ENCODE results near the gene PRPF38B. TPM values are rescaled to one million over a fixed set of nuclear protein-coding genes. Genes with fewer than 3 reads are reported as not detected.

PRPF38B gene
- total and polyA plus RNA-seq, 4 donors: 9.5 to 20.9 (median 14.3) TPM

DNA sequence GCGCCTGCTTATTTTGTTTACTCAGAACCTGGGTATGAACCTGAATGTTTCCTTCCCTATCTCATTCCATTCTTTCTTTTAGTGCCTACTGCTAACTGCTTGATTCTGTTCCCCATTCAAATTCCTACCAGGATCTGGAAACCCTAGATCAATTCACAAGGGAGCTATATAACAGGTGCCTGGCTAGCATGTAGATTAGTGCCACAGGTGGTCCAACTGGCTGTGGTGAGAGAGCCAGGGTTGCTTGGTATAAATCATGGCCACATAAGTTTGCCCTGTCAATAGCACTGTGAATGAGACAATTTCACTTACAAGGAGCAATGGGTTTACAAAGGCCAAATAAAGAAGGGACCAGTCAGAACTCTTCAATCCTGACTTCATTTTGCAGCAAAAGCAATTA is 6.6 kb upstream of the PRPF38B start (continued):
- TF ChIP-seq MAX (IDR thresholded peaks at IDR 0.05) (no peak), GABPA (IDR thresholded peaks at IDR 0.05 in 1 of 2, conservative IDR thresholded peaks at IDR 0.05 in 1 of 2) (no peak), RAD21 (IDR thresholded peaks at IDR 0.05) (no peak), YY1 (IDR thresholded peaks at IDR 0.05) (no peak)

DNA sequence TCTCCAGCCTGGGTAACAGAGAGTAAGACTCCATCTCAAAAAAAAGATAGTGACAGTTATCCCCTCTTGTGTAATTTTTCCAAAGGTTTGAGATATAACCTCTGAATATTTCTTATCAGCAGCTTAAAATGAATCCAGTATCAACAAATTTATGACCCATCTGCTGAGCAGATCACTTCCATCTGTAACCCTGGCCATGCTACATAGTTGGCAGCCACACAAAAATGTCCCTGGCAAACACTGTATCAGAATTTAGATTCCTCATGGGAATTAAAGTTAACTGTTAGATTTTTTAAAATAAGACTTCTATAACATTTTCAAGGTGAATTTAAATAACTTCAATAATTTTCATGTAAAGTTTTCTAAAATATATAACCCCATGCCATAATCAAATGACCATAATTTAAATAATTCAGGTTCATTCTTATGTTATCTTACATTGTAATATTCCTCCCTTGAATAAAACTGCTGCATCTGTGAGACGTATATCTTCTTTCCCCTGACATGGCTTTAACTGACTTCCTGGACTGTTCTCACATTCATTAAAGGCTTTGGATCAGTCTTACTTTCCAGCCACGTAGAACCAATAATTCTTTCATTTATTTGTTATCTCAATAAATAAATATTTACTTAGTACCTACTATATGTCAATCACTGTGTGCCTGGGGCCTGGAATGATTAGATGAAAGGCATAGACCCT is 5.3 kb upstream of the PRPF38B start:
- Histone ChIP-seq H3K27me3 (ENCODE audit: control insufficient read depth in 4 of 4, insufficient read depth in 4 of 4, low read length in 3 of 4) (no peaks in the 10 kb centered on the region), H3K9ac (ENCODE audit: low read depth in 1 of 2, low read length in 2 of 2) (no peak overlapping the region), H3K9me3 (ENCODE audit: control insufficient read depth in 4 of 4, low read length in 3 of 4) (no peaks in the 10 kb centered on the region), H3K36me3 (ENCODE audit: control insufficient read depth in 4 of 4, insufficient read depth in 3 of 4, low read depth in 1 of 4, low read length in 3 of 4) (no peaks in the 10 kb centered on the region), H3K4me3 (ENCODE audit: low read depth in 1 of 3, low read length in 3 of 3) (no peak overlapping the region), H3K4me1 (ENCODE audit: control insufficient read depth in 4 of 4, insufficient read depth in 4 of 4, low read length in 3 of 4) (peaks cover 2 to 8% (median 5%) of the 10 kb centered on the region in 4 donors), H3K27ac (ENCODE audit: low read depth in 1 of 2, low read length in 2 of 2) (no peak overlapping the region)
- TF ChIP-seq RXRA (IDR thresholded peaks at IDR 0.05): no peak
- no peak for TF ChIP-seq RAD21 (IDR thresholded peaks at IDR 0.05)
- no peak for TF ChIP-seq FOXA2 (IDR thresholded peaks at IDR 0.05)
- no peak for TF ChIP-seq CTCF (IDR thresholded peaks at IDR 0.05; ENCODE audit: low read depth, low read length, missing input control)
- TF ChIP-seq HNF4A (conservative IDR thresholded peaks at IDR 0.05): no peak
- no peak for TF ChIP-seq EGR1 (IDR thresholded peaks at IDR 0.05; ENCODE audit: low read depth in 2 of 2)
- TF ChIP-seq, protein P1, sequence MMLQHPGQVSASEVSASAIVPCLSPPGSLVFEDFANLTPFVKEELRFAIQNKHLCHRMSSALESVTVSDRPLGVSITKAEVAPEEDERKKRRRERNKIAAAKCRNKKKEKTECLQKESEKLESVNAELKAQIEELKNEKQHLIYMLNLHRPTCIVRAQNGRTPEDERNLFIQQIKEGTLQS (IDR thresholded peaks at IDR 0.05): no peak
- no peak for TF ChIP-seq SP1 (IDR thresholded peaks at IDR 0.05)
- no peak for TF ChIP-seq JUND (IDR thresholded peaks at IDR 0.05)
- no peak for TF ChIP-seq NR2F2 (IDR thresholded peaks at IDR 0.05)
- TF ChIP-seq FOXA1 (IDR thresholded peaks at IDR 0.05): no peak
- no peak for TF ChIP-seq REST (IDR thresholded peaks at IDR 0.05)
- no peak for TF ChIP-seq TAF1 (conservative IDR thresholded peaks at IDR 0.05)
- no peak for TF ChIP-seq GABPA (IDR thresholded peaks at IDR 0.05 in 1 of 2, conservative IDR thresholded peaks at IDR 0.05 in 1 of 2)
- no peak for TF ChIP-seq YY1 (IDR thresholded peaks at IDR 0.05)
- TF ChIP-seq HNF4G (IDR thresholded peaks at IDR 0.05): no peak
- TF ChIP-seq MAX (IDR thresholded peaks at IDR 0.05): no peak
- DNase-seq (ENCODE audit: low spot score): no peak
- 53% methylated on average over 2 of the region's 2 CpGs for WGBS

All from liver (tissue), 9 donors.